Suprapubic skin (tissue), 4 donors: Measurements from ENCODE around the gene TNS3.
"Not testable (repeated sequence)": the region's sequence is repeated elsewhere in the genome, so short reads cannot be mapped to it uniquely, and the experiment has no call there.

Source experiments
- EP300 ChIP-seq: sonication (generic); formaldehyde crosslinking; IDR thresholded peaks from one replicate; pipeline ENCODE4 v1.6.1; 2017; ENCODE audit warnings: antibody characterized with exemption
- POLR2A ChIP-seq, 2 donors: fragments of 450-650 bp; IDR thresholded peaks; one replicate each; pipeline ENCODE4 v1.6.1; 2017; ENCODE audit warnings: antibody characterized with exemption in 2 of 2, mild to moderate bottlenecking in 2 of 2, moderate library complexity in 2 of 2
- POLR2AphosphoS5 ChIP-seq, 3 donors: sonication (generic); formaldehyde crosslinking; IDR thresholded peaks; one replicate each; pipeline ENCODE4 v1.6.1; 2017; ENCODE audit warnings: antibody characterized with exemption in 3 of 3
- TF ChIP-seq, protein P1 (sequence below), 2 donors: fragments of 200-600 bp in 1 of 2; fragments of 450-650 bp in 1 of 2; sonication (generic) in 1 of 2; IDR thresholded peaks; one replicate each; pipeline ENCODE4 v1.5.1; 2016 to 2019; ENCODE audit warnings: antibody characterized with exemption in 2 of 2, mild to moderate bottlenecking in 1 of 2, moderate library complexity in 1 of 2

DNA sequence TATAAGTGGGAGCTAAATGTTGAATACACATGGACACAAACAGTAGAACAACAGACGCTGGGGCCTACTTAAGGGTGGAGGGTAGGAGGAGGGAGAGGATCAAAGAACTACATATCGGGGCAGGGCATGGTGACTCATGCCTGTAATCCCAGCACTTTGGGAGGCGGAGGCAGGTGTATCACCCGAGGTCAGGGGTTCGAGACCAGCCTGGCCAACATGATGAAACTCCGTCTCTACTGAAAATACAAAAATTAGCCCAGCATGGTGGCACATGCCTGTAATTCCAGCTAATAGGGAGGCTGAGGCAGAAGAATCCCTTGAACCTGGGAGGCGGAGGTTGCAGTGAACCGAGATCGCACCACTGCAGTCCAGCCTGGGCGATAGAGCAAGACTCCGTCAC lies 319.8 kb downstream of the TNS3 start:
- TF ChIP-seq, protein P1, sequence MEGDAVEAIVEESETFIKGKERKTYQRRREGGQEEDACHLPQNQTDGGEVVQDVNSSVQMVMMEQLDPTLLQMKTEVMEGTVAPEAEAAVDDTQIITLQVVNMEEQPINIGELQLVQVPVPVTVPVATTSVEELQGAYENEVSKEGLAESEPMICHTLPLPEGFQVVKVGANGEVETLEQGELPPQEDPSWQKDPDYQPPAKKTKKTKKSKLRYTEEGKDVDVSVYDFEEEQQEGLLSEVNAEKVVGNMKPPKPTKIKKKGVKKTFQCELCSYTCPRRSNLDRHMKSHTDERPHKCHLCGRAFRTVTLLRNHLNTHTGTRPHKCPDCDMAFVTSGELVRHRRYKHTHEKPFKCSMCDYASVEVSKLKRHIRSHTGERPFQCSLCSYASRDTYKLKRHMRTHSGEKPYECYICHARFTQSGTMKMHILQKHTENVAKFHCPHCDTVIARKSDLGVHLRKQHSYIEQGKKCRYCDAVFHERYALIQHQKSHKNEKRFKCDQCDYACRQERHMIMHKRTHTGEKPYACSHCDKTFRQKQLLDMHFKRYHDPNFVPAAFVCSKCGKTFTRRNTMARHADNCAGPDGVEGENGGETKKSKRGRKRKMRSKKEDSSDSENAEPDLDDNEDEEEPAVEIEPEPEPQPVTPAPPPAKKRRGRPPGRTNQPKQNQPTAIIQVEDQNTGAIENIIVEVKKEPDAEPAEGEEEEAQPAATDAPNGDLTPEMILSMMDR (IDR thresholded peaks at IDR 0.05): not testable (repeated sequence)
- not testable (repeated sequence) for TF ChIP-seq POLR2AphosphoS5 (IDR thresholded peaks at IDR 0.05); POLR2A (IDR thresholded peaks at IDR 0.05); EP300
